Tibial nerve (tissue), 4 donors: ENCODE results near the gene PAFAH1B2. TPM values are rescaled to one million over a fixed set of nuclear protein-coding genes. Genes with fewer than 3 reads are reported as not detected.

Source experiments
- DNase-seq, 2 donors: peaks; one replicate each; pipeline ENCODE4 v3.0.0-alpha.2; 2019; ENCODE audit warnings: low spot score in 2 of 2
- H3K27ac ChIP-seq, 4 donors: fragments of 200-600 bp; sonication (generic) in 3 of 4; one replicate each; pipeline ENCODE4 v1.5.1; 2017 to 2019; ENCODE audit warnings: mild to moderate bottlenecking in 1 of 4
- H3K27me3 ChIP-seq, 2 donors: fragments of 200-600 bp; sonication (generic) in 1 of 2; one replicate each; pipeline versions ENCODE4 v1.5.1 to v1.6.0; 2017 to 2019
- H3K36me3 ChIP-seq, 3 donors: fragments of 200-600 bp; sonication (generic); one replicate each; pipeline ENCODE4 v1.5.1; 2018 to 2019
- H3K4me1 ChIP-seq, 4 donors: fragments of 200-600 bp; sonication (generic) in 3 of 4; one replicate each; pipeline ENCODE4 v1.5.1; 2017 to 2019
- H3K4me3 ChIP-seq, 4 donors: fragments of 200-600 bp; sonication (generic) in 3 of 4; one replicate each; pipeline ENCODE4 v1.5.1; 2017 to 2019; ENCODE audit warnings: mild to moderate bottlenecking in 1 of 4, moderate library complexity in 1 of 4
- H3K9me3 ChIP-seq, 4 donors: fragments of 200-600 bp; sonication (generic) in 3 of 4; one replicate each; pipeline ENCODE4 v1.5.1; 2017 to 2019
- CTCF ChIP-seq, 5 experiments: fragments of 200-600 bp in 3 of 5; fragments of 450-650 bp in 2 of 5; sonication (generic) in 3 of 5; IDR thresholded peaks; one replicate each; pipeline ENCODE4 v1.5.1; 2016 to 2019; ENCODE audit warnings: antibody characterized with exemption in 5 of 5, mild to moderate bottlenecking in 3 of 5, moderate library complexity in 2 of 5
- EP300 ChIP-seq, 2 donors: sonication (generic); formaldehyde crosslinking; IDR thresholded peaks; one replicate each; pipeline ENCODE4 v1.6.1; 2017; ENCODE audit warnings: antibody characterized with exemption in 2 of 2, mild to moderate bottlenecking in 1 of 2
- POLR2A ChIP-seq, 2 donors: fragments of 450-650 bp; IDR thresholded peaks; one replicate each; pipeline ENCODE4 v1.6.1; 2017; ENCODE audit warnings: antibody characterized with exemption in 2 of 2, mild to moderate bottlenecking in 2 of 2, moderate library complexity in 2 of 2
- WGBS, 2 donors: methylation state at CpG; one replicate each; pipeline ENCODE4 v1.1.5; 2018; 5-methylcytosine and 5-hydroxymethylcytosine counted together
- total RNA-seq, 4 donors: library from RNA; depleted of rRNA; stranded (reverse); fragments of >200 nt; gene quantifications; one replicate each; pipeline ENCODE4 v1.1.0, GENCODE V29; 2016

PAFAH1B2 gene
- total RNA-seq, 4 donors from 2014 or later, result 96.9 to 125 (median 109) TPM

GRCh38 chr11:117186431-117186761 lies 42.3 kb downstream of the PAFAH1B2 start:
- Histone ChIP-seq H3K4me1 (peaks cover 0 to 36% (median 3%) of the 10 kb centered on the region in 4 donors), H3K4me3 (no peak overlapping the region), H3K36me3 (peaks cover 2 to 97% (median 24%) of the 10 kb centered on the region in 3 donors), H3K27me3 (no peaks in the 10 kb centered on the region), H3K27ac (peak overlapping the region in 3 of 4 donors; percentile 38 to 68 (median 64)), H3K9me3 (no peaks in the 10 kb centered on the region)
- DNase-seq, result peak in 1 of 2 donors; percentile 3
- TF ChIP-seq POLR2A (IDR thresholded peaks at IDR 0.05) (no peak), CTCF (IDR thresholded peaks at IDR 0.05) (no peak), EP300 (IDR thresholded peaks at IDR 0.05) (no peak)
- WGBS, 2 donors, result 89 to 100% methylated on average over 4 of the region's 4 CpGs

- TF ChIP-seq CTCF (IDR thresholded peaks at IDR 0.05), result no peak
- TF ChIP-seq POLR2A (IDR thresholded peaks at IDR 0.05), result no peak
- TF ChIP-seq EP300 (IDR thresholded peaks at IDR 0.05), result no peak
- Histone ChIP-seq H3K27ac (peak overlapping the region in 3 of 4 donors; percentile 38 to 68 (median 64)), H3K36me3 (peaks cover 2 to 99% (median 23%) of the 10 kb centered on the region in 3 donors), H3K4me3 (no peak overlapping the region), H3K9me3 (no peaks in the 10 kb centered on the region), H3K4me1 (peaks cover 0 to 29% (median 3%) of the 10 kb centered on the region in 4 donors), H3K27me3 (no peaks in the 10 kb centered on the region)
- DNase-seq, result peak in 1 of 2 donors; percentile 12
- WGBS, 2 donors, result 38 to 40% methylated on average over 5 to 6 of the region's 6 CpGs
These were observed 42.9 kb downstream of the PAFAH1B2 start for GRCh38 chr11:117187007-117187406.

- DNase-seq, result peak in 1 of 2 donors; percentile 12
- 77 to 79% methylated on average over 13 of the region's 13 CpGs for WGBS, 2 donors
These were observed 43.3 kb downstream of the PAFAH1B2 start for GRCh38 chr11:117187428-117187798.

GRCh38 chr11:117187799-117188481 lies 43.9 kb downstream of the PAFAH1B2 start:
- Histone ChIP-seq H3K27me3 (no peaks in the 10 kb centered on the region), H3K36me3 (peaks cover 2 to 99% (median 20%) of the 10 kb centered on the region in 3 donors), H3K4me3 (no peak overlapping the region), H3K4me1 (peaks cover 0 to 22% (median 3%) of the 10 kb centered on the region in 4 donors), H3K27ac (peak overlapping the region in 3 of 4 donors; percentile 38 to 68 (median 64)), H3K9me3 (no peaks in the 10 kb centered on the region)
- no peak for TF ChIP-seq POLR2A (IDR thresholded peaks at IDR 0.05)
- TF ChIP-seq EP300 (IDR thresholded peaks at IDR 0.05), result no peak
- TF ChIP-seq CTCF (IDR thresholded peaks at IDR 0.05), result no peak
- WGBS, 2 donors, result 85 to 88% methylated on average over 16 of the region's 16 CpGs
- peak in 1 of 2 donors; percentile 11 for DNase-seq

More at GRCh38 chr11:117187428-117187798, 43.3 kb downstream of the PAFAH1B2 start:
- H3K4me3 ChIP-seq, result no peak overlapping the region
- peak overlapping the region in 3 of 4 donors; percentile 38 to 68 (median 64) for H3K27ac ChIP-seq
- peaks cover 0 to 25% (median 3%) of the 10 kb centered on the region in 4 donors for H3K4me1 ChIP-seq
- no peaks in the 10 kb centered on the region for H3K27me3 ChIP-seq
- peaks cover 2 to 99% (median 19%) of the 10 kb centered on the region in 3 donors for H3K36me3 ChIP-seq
- no peak for TF ChIP-seq CTCF (IDR thresholded peaks at IDR 0.05)
- no peak for TF ChIP-seq POLR2A (IDR thresholded peaks at IDR 0.05)
- no peak for TF ChIP-seq EP300 (IDR thresholded peaks at IDR 0.05)
- no peaks in the 10 kb centered on the region for H3K9me3 ChIP-seq

GRCh38 chr11:117188620-117189081 lies 44.6 kb downstream of the PAFAH1B2 start:
- peaks cover 2 to 99% (median 24%) of the 10 kb centered on the region in 3 donors for H3K36me3 ChIP-seq
- TF ChIP-seq EP300 (IDR thresholded peaks at IDR 0.05) (peak in 1 of 2 donors; percentile 25), POLR2A (IDR thresholded peaks at IDR 0.05) (no peak)

More at GRCh38 chr11:117188620-117189081, 44.6 kb downstream of the PAFAH1B2 start:
- Histone ChIP-seq H3K27me3 (no peaks in the 10 kb centered on the region), H3K9me3 (no peaks in the 10 kb centered on the region), H3K4me3 (no peak overlapping the region), H3K27ac (peak overlapping the region in 2 of 4 donors; percentile 40 to 68), H3K4me1 (peaks cover 0 to 22% (median 3%) of the 10 kb centered on the region in 4 donors)
- DNase-seq, result no peak
- 81 to 85% methylated on average over 15 to 16 of the region's 20 CpGs for WGBS, 2 donors
